UCSD-AML1 (cell line): ENCODE data around the gene ACAD9.
A peak's percentile ranks its signal among the peaks of the same experiment; 100 is the strongest.
"Not testable (repeated sequence)": the region's sequence is repeated elsewhere in the genome, so short reads cannot be mapped to it uniquely, and the experiment has no call there.

Source experiments
- DNase-seq: peaks from one replicate; lab custom pipeline; 2025; ENCODE audit not compliant: unreplicated experiment; lab: John Stamatoyannopoulos, UW

The ACAD9 gene

GRCh38 chr3:128859630-128860029, 19.8 kb upstream of the ACAD9 start:
- DNase-seq: no peak

GRCh38 chr3:128861491-128861890, 17.9 kb upstream of the ACAD9 start:
- DNase-seq: no peak

GRCh38 chr3:128863560-128863959, 15.9 kb upstream of the ACAD9 start:
- no peak for DNase-seq

GRCh38 chr3:128864351-128864811, 15.0 kb upstream of the ACAD9 start:
- no peak for DNase-seq

- peak; percentile 29 for DNase-seq
Measured at GRCh38 chr3:128864849-128865804, 14.3 kb upstream of the ACAD9 start.

- no peak for DNase-seq
Measured at GRCh38 chr3:128867200-128868125, 12.0 kb upstream of the ACAD9 start.

- DNase-seq: no peak
Measured at GRCh38 chr3:128870347-128870746, 9.1 kb upstream of the ACAD9 start.

- DNase-seq: no peak
Measured at GRCh38 chr3:128872282-128872681, 7.1 kb upstream of the ACAD9 start.

- DNase-seq: no peak
Measured at GRCh38 chr3:128872744-128873143, 6.7 kb upstream of the ACAD9 start.

GRCh38 chr3:128873244-128874022, 6.0 kb upstream of the ACAD9 start:
- DNase-seq: no peak

GRCh38 chr3:128874481-128875180, 4.8 kb upstream of the ACAD9 start:
- no peak for DNase-seq

GRCh38 chr3:128875556-128876120, 3.8 kb upstream of the ACAD9 start:
- DNase-seq: peak; percentile 69

GRCh38 chr3:128878011-128878457, 1.4 kb upstream of the ACAD9 start:
- DNase-seq: no peak

- peak; percentile 26 for DNase-seq
Measured at GRCh38 chr3:128878556-128879124, 780 bp upstream of the ACAD9 start.

- no peak for DNase-seq
Measured at GRCh38 chr3:128879991-128880390, 571 bp downstream of the ACAD9 start.

- DNase-seq: not testable (repeated sequence)
Measured at GRCh38 chr3:128880455-128880854, 1.0 kb downstream of the ACAD9 start.

- no peak for DNase-seq
Measured at GRCh38 chr3:128881576-128881975, 2.2 kb downstream of the ACAD9 start.

- no peak for DNase-seq
Measured at GRCh38 chr3:128882719-128883118, 3.3 kb downstream of the ACAD9 start.

- DNase-seq: no peak
Measured at GRCh38 chr3:128884992-128885391, 5.6 kb downstream of the ACAD9 start.
